ENCODE measurements around the gene KLHL24.

Gene KLHL24

DNA sequence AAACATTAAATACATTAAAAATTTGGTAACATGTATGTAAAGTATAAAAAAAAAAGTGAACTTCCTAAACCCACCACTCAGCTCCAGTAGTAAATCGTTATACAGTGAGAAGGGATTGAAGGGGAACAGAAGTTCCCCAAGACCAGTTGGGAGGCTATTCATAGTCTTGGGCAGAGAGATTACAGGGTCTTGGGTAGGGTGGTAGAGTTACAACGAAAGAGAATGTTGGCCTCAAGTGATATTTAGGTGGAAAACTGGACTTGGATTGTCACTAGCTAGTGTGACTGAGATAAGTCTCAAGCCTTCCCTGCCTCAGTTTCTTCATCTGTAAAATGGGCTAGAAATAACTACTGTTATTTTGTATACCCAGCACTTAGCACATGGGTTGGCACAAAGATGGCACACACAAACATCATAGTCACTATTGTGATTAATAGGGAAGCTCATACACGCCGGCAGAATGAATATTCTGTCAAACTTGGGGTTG lies 61.7 kb downstream of the KLHL24 start:
- no peak for DNase-seq

DNA sequence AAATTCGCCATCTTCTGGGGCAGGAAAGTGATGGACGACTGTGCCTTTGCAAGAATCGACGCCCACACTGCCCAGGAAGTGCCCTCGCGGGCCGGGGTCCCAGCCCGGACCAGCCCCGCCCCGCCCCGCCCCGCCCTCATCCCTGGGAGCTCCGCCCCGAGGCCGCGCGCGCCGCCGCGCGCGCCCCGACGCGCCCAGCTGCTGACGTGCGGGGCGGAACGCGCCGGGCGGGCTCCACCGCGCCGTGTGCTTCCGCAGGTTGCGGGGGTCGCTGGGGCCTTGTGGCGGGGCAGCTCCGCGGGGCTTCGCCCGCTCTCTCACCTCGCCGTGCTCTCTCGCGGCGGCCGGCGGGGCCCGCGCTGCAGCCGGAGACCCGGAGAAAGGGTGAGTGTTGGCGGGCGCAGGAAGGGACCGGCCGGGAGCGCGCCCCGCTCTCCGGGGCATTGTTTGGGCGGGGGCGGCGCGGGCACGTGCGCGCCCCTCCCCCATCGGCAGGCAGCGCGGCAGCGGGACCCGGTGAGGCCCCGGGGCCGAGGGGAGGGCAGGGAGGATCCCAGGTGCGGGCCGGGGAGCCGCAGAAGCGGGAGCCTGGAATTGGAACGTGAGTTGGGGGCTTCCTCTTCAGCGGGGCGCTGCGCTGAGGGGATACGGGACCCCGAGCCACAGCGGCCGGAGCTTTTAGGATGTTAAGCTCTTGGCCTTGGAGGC lies 62.3 kb downstream of the KLHL24 start, which contains the start of gene YEATS2:
TSS of gene YEATS2 (plus strand) at position 188 of the 708 bp plus-strand sequence. CDS start 17,366 bp downstream, outside the sequence.
- DNase-seq, result peak; percentile 89 to 94 (median 91)

DNA sequence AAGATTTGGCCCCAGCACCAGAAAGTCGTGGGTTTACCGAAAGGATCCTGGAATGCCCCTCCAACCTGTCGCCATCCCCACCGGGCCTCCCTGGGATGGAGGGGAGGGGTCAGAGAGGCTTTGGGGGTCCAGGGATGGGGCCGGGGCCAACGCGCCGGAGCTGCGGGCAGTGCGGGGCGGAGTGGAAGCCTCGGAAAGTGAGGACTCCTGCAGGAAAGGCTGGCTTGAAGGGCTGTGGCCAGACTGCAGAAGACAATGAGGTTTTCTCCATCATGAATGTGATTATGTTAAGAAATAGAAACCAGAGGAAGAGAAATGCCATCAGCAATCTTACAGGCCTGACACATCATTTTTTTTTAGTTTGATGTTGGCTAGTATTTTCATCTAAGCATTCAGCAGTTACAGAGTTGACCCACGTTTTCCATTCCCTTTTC lies 62.9 kb downstream of the KLHL24 start:
- DNase-seq, result peak in 3 of 4 experiments; percentile 31 to 62 (median 54)

DNA sequence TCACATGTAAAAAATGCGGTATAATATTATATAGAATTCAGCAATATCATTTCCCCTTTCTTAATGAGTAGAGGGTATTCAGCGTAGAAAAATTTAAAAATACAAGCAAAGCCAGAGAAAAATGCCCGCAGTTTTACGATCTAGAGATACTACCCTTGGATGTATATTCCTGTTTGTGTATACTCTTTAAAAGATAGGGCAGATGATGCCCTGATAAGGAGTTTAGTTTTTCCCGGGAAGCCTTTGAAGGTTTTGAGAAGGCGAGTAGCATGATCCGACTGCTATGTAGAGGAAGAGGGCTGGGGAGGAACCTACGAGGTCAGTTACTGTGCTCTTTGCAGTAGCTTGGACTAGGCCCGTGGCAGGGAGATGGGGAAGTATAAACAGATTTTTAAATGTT lies 63.3 kb downstream of the KLHL24 start:
- DNase-seq, result peak; percentile 67 to 83 (median 79)

- DNase-seq, result peak in 1 of 4 experiments; percentile 4
Observed at GRCh38 chr3:183699238-183699947, 64.0 kb downstream of the KLHL24 start.

DNA sequence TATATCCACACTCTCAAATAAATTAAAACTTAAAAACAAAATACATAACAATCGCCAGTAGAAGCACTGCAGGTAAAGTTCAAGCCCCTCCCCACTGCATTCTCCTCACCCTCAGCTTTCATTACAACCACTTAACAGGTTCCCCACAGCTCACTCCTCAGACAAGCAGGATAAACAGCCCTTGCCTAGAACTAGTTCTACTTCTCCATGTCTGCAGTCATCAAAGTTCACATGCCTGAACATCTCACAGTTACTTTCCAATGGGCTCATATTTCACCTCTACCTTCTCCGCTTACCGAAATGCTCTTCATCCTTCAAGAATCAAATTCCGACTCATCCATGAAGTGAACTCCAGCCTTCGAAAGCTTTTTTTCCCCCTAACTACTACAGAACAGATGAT lies 66.3 kb downstream of the KLHL24 start:
- no peak for DNase-seq

DNA sequence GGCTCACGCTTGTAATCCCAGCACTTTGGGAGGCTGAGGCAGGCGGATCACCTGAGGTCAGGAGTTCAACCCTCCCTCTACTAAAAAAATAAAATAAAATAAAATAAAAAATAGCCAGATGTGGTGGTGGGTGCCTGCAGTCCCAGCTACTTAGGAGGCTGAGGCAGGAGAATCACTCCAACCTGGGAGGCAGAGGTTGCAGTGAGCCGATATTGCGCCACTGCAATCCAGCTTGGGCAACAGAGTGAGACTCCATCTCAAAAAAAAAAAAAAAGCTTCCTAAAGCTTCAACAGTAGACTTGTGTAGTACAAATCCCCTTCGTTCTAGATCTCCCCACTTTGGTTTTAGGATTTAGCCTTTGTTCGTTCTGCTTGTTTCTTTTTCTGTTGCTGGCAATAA lies 68.5 kb downstream of the KLHL24 start:
- DNase-seq, result peak in 2 of 4 experiments; percentile 16 to 22

DNA sequence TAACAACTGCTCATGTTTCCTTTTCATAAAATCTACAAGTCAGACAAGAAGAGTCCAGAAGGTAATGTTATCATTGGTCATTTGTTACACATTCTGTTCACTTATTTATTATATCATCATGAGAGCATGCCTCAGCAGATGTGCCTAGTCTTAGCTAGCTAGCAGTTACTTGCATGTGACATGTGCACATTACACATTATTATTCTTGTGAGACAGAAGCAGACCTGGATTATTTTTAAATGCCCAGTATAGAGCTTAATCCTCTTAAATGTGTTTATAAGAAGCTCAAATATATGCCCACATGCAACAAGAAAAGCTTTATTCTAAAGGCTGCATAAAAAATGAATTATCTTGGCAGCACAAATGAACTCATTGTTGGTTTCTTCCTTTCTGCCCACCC lies 74.8 kb downstream of the KLHL24 start:
- DNase-seq, result peak in 1 of 4 experiments; percentile 9

GRCh38 chr3:183711516-183711915 lies 76.1 kb downstream of the KLHL24 start:
- no peak for DNase-seq

DNA sequence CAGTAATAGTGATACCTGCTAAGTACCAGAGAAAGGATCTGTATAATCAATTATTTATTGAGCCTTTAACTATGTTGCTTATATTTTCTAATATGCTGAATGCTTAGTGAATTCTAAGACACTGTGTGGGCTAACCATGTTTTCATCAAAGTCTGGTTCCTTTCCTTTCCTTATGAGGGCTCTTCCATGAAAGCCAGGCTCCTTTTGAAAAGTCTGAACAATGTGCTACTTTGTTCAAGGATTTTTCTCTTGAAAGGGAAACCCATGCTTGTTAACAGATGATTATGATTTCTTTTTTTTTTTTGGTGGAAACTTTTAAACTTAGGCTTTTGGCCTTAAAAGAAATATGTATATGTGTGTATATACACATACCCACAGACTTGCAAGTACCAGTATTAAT lies 79.2 kb downstream of the KLHL24 start:
- DNase-seq, result no peak

DNA sequence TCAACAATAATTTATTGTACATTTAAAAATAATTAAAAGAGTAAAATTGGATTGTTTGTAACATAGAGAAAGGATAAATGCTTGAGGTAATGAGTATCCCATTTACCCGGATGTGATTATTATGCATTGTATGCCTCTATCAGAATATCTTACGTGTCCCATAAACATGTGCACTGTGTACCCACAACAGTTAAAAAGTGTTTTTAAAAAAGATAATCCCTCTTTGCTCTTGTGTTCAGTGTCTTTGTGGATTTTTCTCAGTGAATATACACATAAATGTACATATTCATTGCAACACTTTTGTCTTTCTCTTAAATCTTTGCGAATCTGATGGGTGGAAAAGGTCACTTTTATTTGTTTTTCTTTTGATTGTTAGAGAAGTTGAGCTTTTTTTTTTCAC lies 82.6 kb downstream of the KLHL24 start:
- no peak for DNase-seq

DNA sequence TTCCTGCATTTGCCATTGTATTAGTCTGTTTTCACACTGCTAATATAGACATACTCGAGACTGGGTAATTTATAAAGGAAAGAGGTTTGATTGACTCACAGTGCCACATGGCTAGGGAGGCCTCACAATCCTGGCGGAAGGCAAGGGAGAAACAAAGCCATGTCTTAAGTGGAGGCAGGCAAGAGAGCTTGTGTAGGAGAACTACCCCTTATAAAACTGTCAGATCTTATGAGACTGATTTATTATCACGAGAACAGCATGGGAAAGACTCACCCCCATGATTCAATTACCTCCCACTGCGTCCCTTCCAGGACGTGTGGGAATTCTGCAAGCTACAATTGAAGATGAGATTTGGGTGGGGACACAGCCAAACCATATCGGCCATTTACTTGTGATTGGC lies 90.0 kb downstream of the KLHL24 start:
- no peak for DNase-seq

- no peak for DNase-seq
Observed at GRCh38 chr3:183728204-183728603, 92.8 kb downstream of the KLHL24 start.

- no peak for DNase-seq
Observed at GRCh38 chr3:183730361-183730760, 94.9 kb downstream of the KLHL24 start.

DNA sequence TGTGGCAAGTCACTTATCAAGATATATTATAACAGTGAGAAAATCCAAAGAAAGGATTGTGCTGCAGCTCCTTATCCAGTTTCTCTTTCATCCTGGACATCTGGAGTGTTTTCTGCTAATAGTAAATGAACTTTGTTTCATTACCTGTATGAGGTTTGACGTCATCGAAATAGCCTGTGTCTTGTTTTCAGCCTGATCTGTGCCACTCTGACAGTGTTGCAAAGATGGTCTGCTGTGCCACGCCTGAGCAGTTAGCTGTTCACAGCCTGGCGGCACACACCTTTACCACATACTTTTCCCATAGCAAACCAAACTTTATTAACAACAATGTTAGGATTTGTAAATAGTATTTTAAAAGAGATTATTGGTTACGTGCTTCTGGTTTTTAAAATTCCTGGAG lies 96.2 kb downstream of the KLHL24 start:
- DNase-seq, result no peak

DNA sequence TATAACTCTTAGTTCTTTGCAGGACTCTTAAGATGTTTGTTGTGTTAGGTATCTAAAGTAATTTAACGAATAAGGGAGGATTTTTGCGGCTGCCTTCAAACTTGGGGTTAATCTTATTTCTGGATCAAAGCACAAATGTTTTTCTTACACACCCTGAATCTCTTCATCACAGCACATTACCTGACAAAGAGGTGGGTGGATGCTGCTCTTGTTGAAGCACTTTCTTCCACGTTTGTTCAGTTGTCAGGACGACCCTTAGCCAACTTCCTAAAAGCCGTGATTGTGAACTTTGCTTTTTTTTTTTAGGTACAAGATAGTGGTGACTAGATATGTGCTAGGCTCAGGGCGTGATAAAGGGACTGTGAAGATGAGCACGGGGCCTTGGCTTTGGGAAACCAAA lies 98.1 kb downstream of the KLHL24 start:
- no peak for DNase-seq

Measured in suppressor macrophage (primary cell).